HepG2 (cell line): Measurements from ENCODE around the gene KLC3.

Experiments
- EZH2 ChIP-seq: conservative IDR thresholded peaks from 2 replicates; pipeline ENCODE4 v1.6.1; 2012; ENCODE audit warnings: mild to moderate bottlenecking, low read depth, low read length, moderate library complexity
- IKZF5 ChIP-seq: IDR thresholded peaks from 2 replicates; pipeline ENCODE4 v1.6.1; 2018; ENCODE audit warnings: missing genetic modification reagents, mild to moderate bottlenecking, missing compliant biosample characterization
- JUND ChIP-seq: sonication (generic); formaldehyde crosslinking; IDR thresholded peaks from 2 replicates; pipeline ENCODE4 v1.8.0; 2022; ENCODE audit warnings: mild to moderate bottlenecking, missing genetic modification reagents
- KAT7 ChIP-seq: IDR thresholded peaks from 2 replicates; pipeline ENCODE4 v1.6.1; 2018; ENCODE audit warnings: borderline replicate concordance, missing compliant biosample characterization
- RBM39 ChIP-seq: fragments of 200-400 bp; formaldehyde crosslinking; IDR thresholded peaks from one replicate; pipeline ENCODE4 v1.6.1; 2018; ENCODE audit warnings: antibody characterized with exemption, mild to moderate bottlenecking, low read depth, low read length; ENCODE audit not compliant: poor library complexity, severe bottlenecking
- SALL2 ChIP-seq: sonication (generic); formaldehyde crosslinking; IDR thresholded peaks from 2 replicates; pipeline ENCODE4 v1.8.1; 2023; ENCODE audit warnings: mild to moderate bottlenecking, missing genetic modification reagents, inconsistent platforms
- ZFX ChIP-seq: sonication (generic); formaldehyde crosslinking; IDR thresholded peaks from 2 replicates; pipeline ENCODE4 v1.4.0; 2020; ENCODE audit warnings: mild to moderate bottlenecking, low read depth, missing genetic modification reagents, moderate library complexity
- ZNF12 ChIP-seq: sonication (generic); formaldehyde crosslinking; IDR thresholded peaks from 2 replicates; pipeline ENCODE4 v1.5.0; 2020; ENCODE audit warnings: missing genetic modification reagents
- ZNF777 ChIP-seq: sonication (generic); formaldehyde crosslinking; IDR thresholded peaks from 2 replicates; pipeline ENCODE4 v1.4.0; 2020; ENCODE audit warnings: missing genetic modification reagents

DNA sequence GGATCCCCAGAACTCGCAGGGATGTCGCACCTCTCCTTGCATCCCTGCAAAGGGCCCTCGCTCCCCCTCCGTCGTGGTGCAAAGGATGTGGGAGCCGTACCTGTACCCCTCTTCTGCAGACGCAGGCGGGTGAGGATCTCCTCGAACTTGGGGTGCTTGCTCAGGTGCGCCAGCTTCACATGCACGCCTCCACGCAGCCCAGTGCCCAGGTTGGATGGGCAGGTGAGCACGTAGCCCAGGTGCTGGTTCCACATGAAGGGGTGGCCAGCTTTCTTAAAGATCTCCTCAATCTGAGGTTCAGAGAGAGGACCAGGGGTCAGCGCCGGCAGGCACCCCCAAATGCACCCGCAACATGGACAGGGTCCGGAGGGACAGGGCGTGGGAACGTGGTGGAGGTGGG, 33.2 kb upstream of the KLC3 start:
- no peak for TF ChIP-seq IKZF5
- no peak for TF ChIP-seq ZFX (CRISPR knock-in tag)
- no peak for TF ChIP-seq ZNF12 (CRISPR knock-in tag)
- no peak for TF ChIP-seq SALL2 (CRISPR knock-in tag)
- TF ChIP-seq RBM39, result no peak
- no peak for TF ChIP-seq EZH2
- no peak for TF ChIP-seq KAT7 (CRISPR knock-in tag)
- no peak for TF ChIP-seq JUND (CRISPR knock-in tag)
- no peak for TF ChIP-seq ZNF777
